GM10847 (cell line): ENCODE data around the gene SNAPC2.

Source experiments
- POLR2A ChIP-seq: IDR thresholded peaks from 2 replicates; pipeline ENCODE4 v1.6.1; 2011; ENCODE audit not compliant: insufficient read length; ENCODE audit errors: extremely low read depth

SNAPC2 gene

GRCh38 chr19:7903244-7904073 is 16.7 kb upstream of the SNAPC2 start, which contains the start of gene MAP2K7:
Gene MAP2K7 (plus strand): TSS chr19:7903877. CDS start chr19:7903945, 68 bp downstream.
- peak; percentile 92 for TF ChIP-seq POLR2A

GRCh38 chr19:7904074-7905020 is 15.8 kb upstream of the SNAPC2 start:
- no peak for TF ChIP-seq POLR2A

- TF ChIP-seq POLR2A = no peak
Observed at GRCh38 chr19:7905268-7905667, 14.9 kb upstream of the SNAPC2 start.

- TF ChIP-seq POLR2A = no peak
Observed at GRCh38 chr19:7905859-7906258, 14.3 kb upstream of the SNAPC2 start.

- TF ChIP-seq POLR2A = no peak
Observed at GRCh38 chr19:7907122-7907521, 13.0 kb upstream of the SNAPC2 start.

GRCh38 chr19:7907544-7907943 is 12.6 kb upstream of the SNAPC2 start:
- no peak for TF ChIP-seq POLR2A

- no peak for TF ChIP-seq POLR2A
Observed at GRCh38 chr19:7908078-7908699, 11.9 kb upstream of the SNAPC2 start.

GRCh38 chr19:7908742-7909461 is 11.2 kb upstream of the SNAPC2 start:
- no peak for TF ChIP-seq POLR2A

- TF ChIP-seq POLR2A = no peak
Observed at GRCh38 chr19:7909471-7910067, 10.6 kb upstream of the SNAPC2 start.

- TF ChIP-seq POLR2A = no peak
Observed at GRCh38 chr19:7910321-7911161, 9.6 kb upstream of the SNAPC2 start.

GRCh38 chr19:7911508-7912143 is 8.5 kb upstream of the SNAPC2 start:
- no peak for TF ChIP-seq POLR2A

GRCh38 chr19:7912144-7912696 is 7.9 kb upstream of the SNAPC2 start:
- TF ChIP-seq POLR2A = no peak
